A549 (cell line): ENCODE results near the gene BRSK2.

Source experiments
- EHMT2 ChIP-seq: fragments of 200-600 bp; sonication (generic); IDR thresholded peaks from 2 replicates; pipeline ENCODE4 v1.6.1; 2016; ENCODE audit warnings: antibody characterized with exemption, low read depth, mild to moderate bottlenecking, moderate library complexity
- EP300 ChIP-seq, 2 experiments: fragments of >200 bp; sonication (Bioruptor Twin); formaldehyde crosslinking; IDR thresholded peaks; 2 replicates in 1 of 2; 3 replicates in 1 of 2; pipeline ENCODE4 v1.6.1; 2016 to 2017
- POLR2A ChIP-seq: IDR thresholded peaks from 2 replicates; pipeline ENCODE4 v1.6.1; 2012; ENCODE audit warnings: mild to moderate bottlenecking, low read length
- POLR2AphosphoS2 ChIP-seq: conservative IDR thresholded peaks from 2 replicates; pipeline ENCODE4 v1.6.1; 2012; ENCODE audit warnings: low read length, improper control_type of control experiment, inconsistent platforms
- TFCP2L1 ChIP-seq: fragments of 250-450 bp; sonication (Bioruptor Pico); IDR thresholded peaks from 2 replicates; pipeline ENCODE4 v1.5.0; 2021; ENCODE audit warnings: mild to moderate bottlenecking
- TF ChIP-seq, protein P1 (sequence below): fragments of >200 bp; sonication (Bioruptor Twin); formaldehyde crosslinking; IDR thresholded peaks from 3 replicates; pipeline ENCODE4 v1.5.1; 2016
- TF ChIP-seq, protein P2 (sequence below): fragments of 450-650 bp; IDR thresholded peaks from 2 replicates; pipeline ENCODE4 v1.6.1; 2014; ENCODE audit warnings: antibody characterized with exemption

DNA sequence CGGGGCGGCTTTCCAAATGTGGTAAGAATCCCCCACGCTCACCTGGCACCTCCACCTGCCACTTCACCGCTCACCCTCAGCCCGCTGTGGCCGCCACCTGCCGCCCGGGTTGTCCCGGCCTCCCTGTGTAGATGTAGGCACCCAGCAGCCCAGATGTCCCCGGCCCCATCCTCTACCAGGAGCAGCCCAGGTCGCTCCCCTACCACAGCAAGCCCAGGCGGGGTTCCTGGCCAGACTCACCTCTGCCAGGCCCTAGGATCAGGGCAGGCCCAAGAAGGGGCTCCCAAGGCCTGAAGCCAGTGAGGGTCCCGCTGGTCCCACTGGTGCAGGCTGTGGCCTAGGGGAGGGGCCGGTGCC is 69.5 kb downstream of the BRSK2 start:
- TF ChIP-seq, protein P1, sequence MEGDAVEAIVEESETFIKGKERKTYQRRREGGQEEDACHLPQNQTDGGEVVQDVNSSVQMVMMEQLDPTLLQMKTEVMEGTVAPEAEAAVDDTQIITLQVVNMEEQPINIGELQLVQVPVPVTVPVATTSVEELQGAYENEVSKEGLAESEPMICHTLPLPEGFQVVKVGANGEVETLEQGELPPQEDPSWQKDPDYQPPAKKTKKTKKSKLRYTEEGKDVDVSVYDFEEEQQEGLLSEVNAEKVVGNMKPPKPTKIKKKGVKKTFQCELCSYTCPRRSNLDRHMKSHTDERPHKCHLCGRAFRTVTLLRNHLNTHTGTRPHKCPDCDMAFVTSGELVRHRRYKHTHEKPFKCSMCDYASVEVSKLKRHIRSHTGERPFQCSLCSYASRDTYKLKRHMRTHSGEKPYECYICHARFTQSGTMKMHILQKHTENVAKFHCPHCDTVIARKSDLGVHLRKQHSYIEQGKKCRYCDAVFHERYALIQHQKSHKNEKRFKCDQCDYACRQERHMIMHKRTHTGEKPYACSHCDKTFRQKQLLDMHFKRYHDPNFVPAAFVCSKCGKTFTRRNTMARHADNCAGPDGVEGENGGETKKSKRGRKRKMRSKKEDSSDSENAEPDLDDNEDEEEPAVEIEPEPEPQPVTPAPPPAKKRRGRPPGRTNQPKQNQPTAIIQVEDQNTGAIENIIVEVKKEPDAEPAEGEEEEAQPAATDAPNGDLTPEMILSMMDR: no peak
- TF ChIP-seq POLR2AphosphoS2: no peak
- TF ChIP-seq POLR2A: no peak
- no peak for TF ChIP-seq TFCP2L1 (CRISPR knock-in tag)
- no peak for TF ChIP-seq EP300 (IDR thresholded peaks at IDR 0.05)
- TF ChIP-seq EHMT2: no peak
- TF ChIP-seq, protein P2, sequence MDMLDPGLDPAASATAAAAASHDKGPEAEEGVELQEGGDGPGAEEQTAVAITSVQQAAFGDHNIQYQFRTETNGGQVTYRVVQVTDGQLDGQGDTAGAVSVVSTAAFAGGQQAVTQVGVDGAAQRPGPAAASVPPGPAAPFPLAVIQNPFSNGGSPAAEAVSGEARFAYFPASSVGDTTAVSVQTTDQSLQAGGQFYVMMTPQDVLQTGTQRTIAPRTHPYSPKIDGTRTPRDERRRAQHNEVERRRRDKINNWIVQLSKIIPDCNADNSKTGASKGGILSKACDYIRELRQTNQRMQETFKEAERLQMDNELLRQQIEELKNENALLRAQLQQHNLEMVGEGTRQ: no peak
